Measurements from ENCODE around the gene GALNT2.

GALNT2 gene

GRCh38 chr1:230073371-230074035 lies 6.5 kb downstream of the GALNT2 start:
- DNase-seq, result no peak

- DNase-seq, result no peak
These were observed 7.2 kb downstream of the GALNT2 start for GRCh38 chr1:230074270-230074669.

DNA sequence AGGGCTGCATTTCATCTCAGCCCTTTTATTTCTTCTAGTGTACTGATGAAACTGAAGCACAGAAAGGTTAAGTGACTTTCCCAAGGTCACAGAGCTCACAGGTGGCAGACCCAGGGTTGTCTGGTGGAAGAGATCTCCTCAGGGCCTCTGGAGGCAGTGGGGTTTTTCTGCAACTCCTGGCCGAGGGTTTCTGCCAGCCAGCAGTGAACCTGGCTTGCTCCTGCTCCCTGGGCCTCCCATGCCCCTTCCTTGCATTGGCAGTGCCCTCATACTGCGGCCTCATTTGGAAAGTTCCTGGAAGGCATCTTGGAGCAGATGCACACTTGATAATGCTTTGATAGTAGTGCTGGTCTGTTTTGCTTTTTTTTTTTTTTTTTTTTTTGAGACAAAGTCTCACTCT lies 7.7 kb downstream of the GALNT2 start:
- DNase-seq, result no peak

GRCh38 chr1:230076121-230076520 lies 9.1 kb downstream of the GALNT2 start:
- DNase-seq, result peak; percentile 56

GRCh38 chr1:230077011-230077410 lies 10.0 kb downstream of the GALNT2 start:
- DNase-seq, result no peak

DNA sequence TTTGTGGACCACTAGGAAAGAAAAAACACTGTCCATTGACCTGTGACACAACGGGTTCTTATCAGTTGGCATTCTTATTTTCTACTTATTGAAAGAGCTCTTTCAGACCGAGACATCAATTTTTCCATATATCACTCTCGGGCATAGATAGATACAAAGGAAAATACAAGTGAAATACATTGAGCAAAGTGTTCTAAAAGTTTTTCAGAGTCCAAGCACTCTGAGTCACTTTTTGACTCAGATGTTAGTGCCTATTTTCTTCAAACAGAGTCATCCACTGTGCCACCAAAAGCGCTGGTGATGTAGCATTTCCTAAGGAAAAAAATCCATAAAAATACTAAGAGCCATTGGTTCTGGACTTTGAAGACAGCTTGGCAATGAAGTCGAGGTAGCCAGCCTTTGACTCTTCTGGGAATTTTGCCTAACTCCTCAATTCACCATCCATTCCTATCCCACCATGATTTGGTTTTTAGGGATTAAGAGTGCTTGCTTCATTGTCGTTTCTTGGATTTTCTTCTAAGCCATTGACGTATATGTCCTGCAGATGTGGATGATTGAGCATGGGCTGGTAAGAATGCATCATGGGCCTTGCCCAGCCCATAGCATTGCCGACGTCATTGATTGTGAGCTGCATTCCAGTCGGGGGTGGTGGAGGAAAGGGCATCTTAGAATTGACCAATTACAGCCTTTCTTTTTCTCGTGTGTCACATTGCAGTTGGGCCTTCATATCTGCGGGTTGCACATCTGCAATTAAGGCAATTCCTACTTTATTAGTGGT lies 10.6 kb downstream of the GALNT2 start:
- DNase-seq, result no peak

GRCh38 chr1:230079199-230080024 lies 12.4 kb downstream of the GALNT2 start:
- DNase-seq, result no peak

DNA sequence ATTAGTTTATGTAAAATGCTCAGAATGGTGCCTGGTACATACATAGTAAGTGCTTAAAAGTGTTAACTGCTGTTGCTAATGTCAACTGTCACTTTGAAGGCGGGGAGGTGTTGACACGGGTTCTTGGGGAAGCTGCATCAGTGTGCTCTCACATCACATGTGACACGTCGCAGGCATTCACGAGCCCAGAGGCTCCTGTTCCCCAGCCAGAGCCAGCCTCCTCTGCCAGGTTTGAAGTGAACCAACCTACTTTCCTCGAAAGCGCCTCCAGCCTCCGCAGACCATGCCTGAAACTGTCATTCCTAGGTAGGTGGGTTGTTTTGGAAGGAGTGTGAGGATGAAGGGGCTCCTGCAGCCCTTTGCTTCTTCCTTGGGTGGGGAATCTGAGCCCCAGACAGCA lies 13.8 kb downstream of the GALNT2 start:
- DNase-seq, result no peak

- no peak for DNase-seq
These were observed 14.7 kb downstream of the GALNT2 start for GRCh38 chr1:230081751-230082150.

DNA sequence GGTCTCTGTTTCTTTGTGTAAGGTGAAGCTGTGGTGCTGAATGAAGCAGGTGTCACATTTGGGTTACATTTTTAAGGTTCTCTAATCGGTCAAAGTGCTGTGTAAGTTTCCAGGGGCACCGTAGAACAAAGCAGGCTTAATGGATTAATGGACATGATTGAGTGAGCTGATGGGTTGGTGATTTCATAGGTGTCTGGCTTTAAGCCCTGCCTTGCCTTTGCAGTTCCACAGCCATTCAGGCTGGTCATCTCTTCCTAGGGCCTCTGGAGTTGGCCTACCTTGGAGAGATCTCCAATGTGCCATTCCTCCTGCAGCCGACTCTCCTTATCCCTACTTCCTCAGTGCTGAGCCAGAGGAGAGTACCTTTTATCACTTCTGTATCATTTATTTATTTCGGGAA lies 15.2 kb downstream of the GALNT2 start:
- no peak for DNase-seq

GRCh38 chr1:230083053-230083452 lies 16.0 kb downstream of the GALNT2 start:
- DNase-seq, result no peak

DNA sequence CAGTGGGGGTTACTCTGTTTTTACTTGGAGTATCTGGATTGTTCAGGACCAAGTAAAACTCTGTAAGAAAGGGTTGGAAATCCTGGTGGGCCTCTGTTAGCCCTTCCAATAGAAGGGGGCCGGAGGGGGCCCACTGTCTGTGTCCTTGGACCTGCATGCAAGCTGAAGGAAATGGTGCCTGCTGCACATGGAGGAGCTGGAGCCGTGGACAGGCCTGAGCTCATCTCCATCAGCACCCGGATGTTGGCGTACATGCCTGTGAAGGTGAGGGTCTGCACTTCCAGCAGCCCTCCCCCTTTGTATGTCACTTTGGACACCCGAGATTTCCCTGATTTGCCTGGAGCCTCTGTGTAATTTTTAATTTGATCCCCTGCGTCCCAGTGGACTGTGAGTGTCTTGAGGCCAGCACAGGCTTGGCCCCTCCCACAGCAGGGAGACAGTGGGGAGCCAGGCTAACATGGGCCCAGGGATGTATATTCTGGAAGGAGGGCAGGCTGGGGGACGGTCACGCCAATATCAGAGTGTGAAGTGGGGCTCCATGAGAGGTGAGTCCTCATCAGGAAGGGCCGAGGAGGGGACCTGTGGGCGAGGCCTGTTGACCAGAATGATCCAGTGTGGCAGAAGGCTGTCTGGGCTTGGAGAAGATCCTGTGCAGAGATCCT lies 16.8 kb downstream of the GALNT2 start:
- no peak for DNase-seq

GRCh38 chr1:230084408-230085177 lies 17.6 kb downstream of the GALNT2 start:
- DNase-seq, result no peak

- DNase-seq, result no peak
These were observed 18.1 kb downstream of the GALNT2 start for GRCh38 chr1:230085178-230085515.

DNA sequence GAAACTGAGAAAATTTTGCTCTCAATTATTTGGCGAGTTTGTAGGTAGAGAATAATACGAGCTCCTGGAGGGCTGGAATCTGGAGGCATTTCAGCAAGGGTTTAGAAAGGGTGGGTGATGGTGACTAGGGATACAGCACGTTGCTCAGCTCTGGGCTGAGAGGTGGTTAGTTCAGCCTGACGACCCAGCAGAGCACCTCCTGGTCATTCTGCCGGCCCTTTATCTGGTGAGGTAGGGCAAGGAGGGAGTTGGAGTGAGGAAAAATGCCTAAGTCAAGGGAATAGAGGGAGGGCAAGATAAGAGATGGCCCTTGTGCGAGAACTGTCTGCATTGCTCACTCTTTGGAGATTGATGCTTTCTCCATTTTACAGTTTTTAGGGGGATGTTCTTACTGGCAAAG lies 19.1 kb downstream of the GALNT2 start:
- no peak for DNase-seq

GRCh38 chr1:230087028-230087716 lies 20.1 kb downstream of the GALNT2 start:
- DNase-seq, result no peak

DNA sequence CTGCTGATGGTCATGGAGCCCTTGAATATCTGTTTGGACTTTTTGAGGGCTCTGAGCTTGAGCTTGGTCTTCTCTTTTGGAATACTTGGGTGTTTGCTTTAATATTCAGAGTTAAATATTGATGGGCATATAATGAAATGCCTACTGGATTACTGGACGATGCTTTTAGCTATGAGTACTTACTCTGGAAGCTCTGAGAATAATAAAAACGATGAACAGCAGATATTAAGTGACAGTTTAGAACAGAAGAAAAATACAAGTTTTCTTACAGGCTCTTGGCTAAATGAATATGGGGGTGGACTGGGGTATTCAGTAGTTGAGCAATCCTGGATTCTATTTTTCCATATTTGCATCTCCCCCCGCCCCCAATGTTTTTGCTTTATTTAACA lies 20.7 kb downstream of the GALNT2 start:
- no peak for DNase-seq

DNA sequence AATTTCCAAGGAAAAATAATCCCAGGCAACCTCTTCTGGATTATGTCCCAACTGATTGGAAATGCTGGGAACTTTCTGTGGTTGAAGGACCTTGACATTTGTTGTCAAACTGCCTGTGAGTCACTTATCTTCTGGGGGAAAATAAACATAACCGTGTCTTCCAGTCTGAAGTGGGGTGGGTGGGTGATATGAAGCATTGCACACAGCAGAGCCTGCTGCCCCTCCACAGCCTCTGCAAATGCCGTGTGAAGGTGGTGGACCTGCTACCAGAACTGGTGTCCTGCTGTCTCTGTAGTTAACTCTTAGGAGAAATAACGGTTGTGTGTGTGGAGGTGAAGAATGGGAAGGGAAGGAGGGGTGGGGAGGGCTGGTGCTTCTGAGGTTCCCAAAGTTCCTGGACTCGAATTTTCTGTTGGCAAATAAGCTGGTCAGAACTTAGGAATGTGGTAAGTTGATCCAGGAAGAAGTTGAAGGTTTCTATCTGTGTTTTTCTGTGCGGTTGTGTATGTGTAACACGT lies 23.2 kb downstream of the GALNT2 start:
- DNase-seq, result no peak

GRCh38 chr1:230091473-230092231 lies 24.6 kb downstream of the GALNT2 start:
- DNase-seq, result no peak

GRCh38 chr1:230094746-230095145 lies 27.7 kb downstream of the GALNT2 start:
- no peak for DNase-seq

DNA sequence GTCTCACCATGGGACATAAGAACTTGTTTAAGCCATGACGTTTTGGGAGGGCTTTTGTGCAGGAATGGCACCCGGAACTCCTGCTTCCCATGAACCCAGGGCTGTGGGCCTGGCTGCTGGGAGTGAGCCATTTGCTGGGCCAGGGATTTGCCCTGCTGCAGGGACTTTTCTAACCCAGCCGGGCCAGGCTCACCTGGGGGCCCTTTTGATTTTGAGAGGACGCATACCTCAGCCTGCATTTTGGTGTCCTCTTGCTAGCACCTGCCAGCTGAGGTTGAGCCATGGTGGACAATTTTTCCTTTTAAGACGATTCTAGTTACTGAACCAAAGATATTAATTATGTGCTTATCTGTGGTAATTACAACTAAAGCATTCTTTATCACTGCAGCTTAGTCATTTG lies 28.9 kb downstream of the GALNT2 start:
- DNase-seq, result no peak
